HepG2 (cell line): ENCODE measurements around the gene SRRM3. TPM values are rescaled to one million over a fixed set of nuclear protein-coding genes. Genes with fewer than 3 reads are reported as not detected.

ENCODE experiments used
- ELF1 ChIP-seq: sonication (generic); formaldehyde crosslinking; IDR thresholded peaks from 2 replicates; pipeline ENCODE4 v1.4.0; 2020; ENCODE audit warnings: missing genetic modification reagents
- ELF3 ChIP-seq: IDR thresholded peaks from 2 replicates; pipeline ENCODE4 v1.6.1; 2016; ENCODE audit warnings: missing genetic modification reagents, missing compliant biosample characterization
- IKZF4 ChIP-seq: sonication (generic); formaldehyde crosslinking; IDR thresholded peaks from 2 replicates; pipeline ENCODE4 v1.5.1; 2020; ENCODE audit warnings: borderline replicate concordance, mild to moderate bottlenecking, low read depth, missing genetic modification reagents; ENCODE audit errors: not compliant biosample characterization
- ISX ChIP-seq: sonication (generic); formaldehyde crosslinking; conservative IDR thresholded peaks from 2 replicates; pipeline ENCODE4 v1.5.0; 2020; ENCODE audit warnings: missing genetic modification reagents
- MAF1 ChIP-seq: sonication (generic); formaldehyde crosslinking; IDR thresholded peaks from 2 replicates; pipeline ENCODE4 v1.5.0; 2020; ENCODE audit warnings: missing genetic modification reagents, borderline replicate concordance
- MAFF ChIP-seq: IDR thresholded peaks from 2 replicates; pipeline ENCODE4 v1.6.1; 2011; ENCODE audit warnings: low read depth, low read length, improper control_type of control experiment
- MYC ChIP-seq: sonication (generic); formaldehyde crosslinking; IDR thresholded peaks from 2 replicates; pipeline ENCODE4 v1.9.0; 2021; ENCODE audit warnings: missing genetic modification reagents, borderline replicate concordance
- PCBP2 ChIP-seq: fragments of 200-400 bp; formaldehyde crosslinking; optimal IDR thresholded peaks from 2 replicates; pipeline ENCODE3; 2018; ENCODE audit warnings: low read length, low read depth; ENCODE audit not compliant: poor library complexity, severe bottlenecking
- SALL1 ChIP-seq: sonication (generic); formaldehyde crosslinking; IDR thresholded peaks from 2 replicates; pipeline ENCODE4 v1.8.0; 2022; ENCODE audit warnings: mild to moderate bottlenecking, missing genetic modification reagents
- ZFP36L2 ChIP-seq: sonication (generic); formaldehyde crosslinking; IDR thresholded peaks from 2 replicates; pipeline ENCODE4 v1.4.0; 2020; ENCODE audit warnings: missing genetic modification reagents
- ZNF230 ChIP-seq: sonication (generic); formaldehyde crosslinking; IDR thresholded peaks from 2 replicates; pipeline ENCODE4 v1.4.0; 2020; ENCODE audit warnings: mild to moderate bottlenecking, missing genetic modification reagents
- ZNF451 ChIP-seq: sonication (generic); formaldehyde crosslinking; IDR thresholded peaks from 2 replicates; pipeline ENCODE4 v1.5.0; 2020; ENCODE audit warnings: mild to moderate bottlenecking, missing genetic modification reagents
- ZNF773 ChIP-seq: sonication (generic); formaldehyde crosslinking; IDR thresholded peaks from 2 replicates; pipeline ENCODE4 v1.4.0; 2020; ENCODE audit warnings: missing genetic modification reagents, borderline replicate concordance
- ZSCAN12 ChIP-seq: sonication (generic); formaldehyde crosslinking; IDR thresholded peaks from 2 replicates; pipeline ENCODE4 v1.9.0; 2021; ENCODE audit warnings: mild to moderate bottlenecking, missing genetic modification reagents
- ZSCAN30 ChIP-seq: sonication (generic); formaldehyde crosslinking; IDR thresholded peaks from 2 replicates; pipeline ENCODE4 v1.5.0; 2020; ENCODE audit warnings: mild to moderate bottlenecking, missing genetic modification reagents
- polyA plus RNA-seq, 8 experiments: library from polyadenylated mRNA; depleted of rRNA in 3 of 8; stranded (reverse) in 7 of 8; unstranded in 1 of 8; fragments of >200 nt; fragmentation: Illumina TruSeq in 4 of 8; extraction: Trizol in 4 of 8; gene quantifications; 2 replicates each; pipeline versions ENCODE4 v1.2.1 to v1.2.3, GENCODE V29; 2011 to 2016; ENCODE audit warnings: low read depth in 4 of 8, missing spikeins in 1 of 8, mixed read lengths in 1 of 8; ENCODE audit not compliant: insufficient read depth in 1 of 8
- total RNA-seq, 5 experiments: library from RNA; depleted of rRNA; stranded (reverse); fragments of >200 nt; fragmentation: Illumina TruSeq; extraction: Trizol; gene quantifications; 2 replicates each; pipeline ENCODE4 v1.2.3, GENCODE V29; 2016; ENCODE audit warnings: low read depth in 1 of 5
- TF ChIP-seq, protein P1 (sequence below): sonication (generic); formaldehyde crosslinking; IDR thresholded peaks from 2 replicates; pipeline ENCODE4 v1.8.0; 2022; ENCODE audit warnings: low read depth, missing genetic modification reagents
- TF ChIP-seq, protein P2 (sequence below): sonication (generic); formaldehyde crosslinking; IDR thresholded peaks from 2 replicates; pipeline ENCODE4 v1.4.0; 2020; ENCODE audit warnings: missing genetic modification reagents
- TF ChIP-seq, protein P3 (sequence below): sonication (generic); formaldehyde crosslinking; IDR thresholded peaks from 2 replicates; pipeline ENCODE4 v1.5.0; 2020; ENCODE audit warnings: mild to moderate bottlenecking, missing genetic modification reagents, moderate library complexity
- TF ChIP-seq, protein P4 (sequence below): sonication (generic); formaldehyde crosslinking; IDR thresholded peaks from 2 replicates; pipeline ENCODE4 v1.4.0; 2020; ENCODE audit warnings: mild to moderate bottlenecking, missing genetic modification reagents
- TF ChIP-seq, protein P5 (sequence below): sonication (generic); formaldehyde crosslinking; IDR thresholded peaks from 2 replicates; pipeline ENCODE4 v1.4.0; 2020; ENCODE audit warnings: missing genetic modification reagents

SRRM3 gene
- total and polyA plus RNA-seq, 2 of the 13 experiments (the other 11 are each of a cell fraction or from before 2014, with no cell fraction given): 0.13 to 0.54 TPM

DNA sequence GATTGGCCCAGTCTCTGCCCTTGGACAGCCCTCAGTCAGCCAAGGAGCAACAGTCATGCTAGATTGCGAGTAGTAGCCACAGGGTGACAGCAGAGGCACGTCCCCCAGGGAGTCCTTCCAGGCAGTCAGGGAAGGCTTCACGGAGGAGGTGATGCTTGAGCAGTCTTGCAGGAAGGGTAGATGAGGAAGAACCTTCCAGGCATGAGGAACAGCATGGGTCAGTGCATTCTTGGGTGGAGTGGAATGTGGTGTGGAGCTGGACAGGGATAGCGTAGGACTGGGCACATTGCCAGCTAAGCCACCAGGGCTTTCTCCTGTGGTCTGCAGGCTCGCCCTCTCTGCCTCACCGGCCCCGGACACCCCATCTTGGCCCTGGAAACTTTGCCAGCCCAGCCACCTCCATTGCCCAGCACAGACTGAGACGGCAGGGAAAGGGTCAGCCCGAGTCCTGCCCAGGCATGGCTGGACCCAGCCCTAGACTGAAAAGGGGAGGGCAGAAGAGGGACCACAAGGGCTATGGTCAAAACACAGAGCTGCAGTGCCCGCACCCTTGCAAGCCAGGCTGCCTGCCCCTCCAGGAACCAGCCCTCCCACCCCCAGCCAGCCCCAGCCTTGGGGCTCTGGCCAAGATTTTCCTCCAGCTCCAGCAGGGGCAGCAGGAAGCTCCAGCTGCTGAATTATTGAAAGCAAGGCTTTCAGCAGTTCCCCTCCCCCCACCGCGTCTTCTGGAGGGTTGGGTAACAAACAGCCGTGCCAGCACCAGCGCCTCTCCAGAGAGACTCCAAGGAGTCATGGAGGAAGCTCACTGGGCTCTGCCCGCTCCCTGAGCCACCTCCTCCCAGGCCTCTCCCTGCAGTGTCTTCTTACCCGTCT lies 18.7 kb downstream of the SRRM3 start (continued):
- TF ChIP-seq, protein P1, sequence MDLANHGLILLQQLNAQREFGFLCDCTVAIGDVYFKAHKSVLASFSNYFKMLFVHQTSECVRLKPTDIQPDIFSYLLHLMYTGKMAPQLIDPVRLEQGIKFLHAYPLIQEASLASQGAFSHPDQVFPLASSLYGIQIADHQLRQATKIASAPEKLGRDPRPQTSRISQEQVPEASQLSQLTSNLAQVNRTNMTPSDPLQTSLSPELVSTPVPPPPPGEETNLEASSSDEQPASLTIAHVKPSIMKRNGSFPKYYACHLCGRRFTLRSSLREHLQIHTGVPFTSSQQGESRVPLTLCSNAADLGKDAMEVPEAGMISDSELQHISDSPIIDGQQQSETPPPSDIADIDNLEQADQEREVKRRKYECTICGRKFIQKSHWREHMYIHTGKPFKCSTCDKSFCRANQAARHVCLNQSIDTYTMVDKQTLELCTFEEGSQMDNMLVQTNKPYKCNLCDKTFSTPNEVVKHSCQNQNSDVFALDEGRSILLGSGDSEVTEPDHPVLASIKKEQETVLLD (CRISPR knock-in tag): no peak
- no peak for TF ChIP-seq ISX (CRISPR knock-in tag)
- TF ChIP-seq ZNF451 (CRISPR knock-in tag): no peak
- TF ChIP-seq, protein P2, sequence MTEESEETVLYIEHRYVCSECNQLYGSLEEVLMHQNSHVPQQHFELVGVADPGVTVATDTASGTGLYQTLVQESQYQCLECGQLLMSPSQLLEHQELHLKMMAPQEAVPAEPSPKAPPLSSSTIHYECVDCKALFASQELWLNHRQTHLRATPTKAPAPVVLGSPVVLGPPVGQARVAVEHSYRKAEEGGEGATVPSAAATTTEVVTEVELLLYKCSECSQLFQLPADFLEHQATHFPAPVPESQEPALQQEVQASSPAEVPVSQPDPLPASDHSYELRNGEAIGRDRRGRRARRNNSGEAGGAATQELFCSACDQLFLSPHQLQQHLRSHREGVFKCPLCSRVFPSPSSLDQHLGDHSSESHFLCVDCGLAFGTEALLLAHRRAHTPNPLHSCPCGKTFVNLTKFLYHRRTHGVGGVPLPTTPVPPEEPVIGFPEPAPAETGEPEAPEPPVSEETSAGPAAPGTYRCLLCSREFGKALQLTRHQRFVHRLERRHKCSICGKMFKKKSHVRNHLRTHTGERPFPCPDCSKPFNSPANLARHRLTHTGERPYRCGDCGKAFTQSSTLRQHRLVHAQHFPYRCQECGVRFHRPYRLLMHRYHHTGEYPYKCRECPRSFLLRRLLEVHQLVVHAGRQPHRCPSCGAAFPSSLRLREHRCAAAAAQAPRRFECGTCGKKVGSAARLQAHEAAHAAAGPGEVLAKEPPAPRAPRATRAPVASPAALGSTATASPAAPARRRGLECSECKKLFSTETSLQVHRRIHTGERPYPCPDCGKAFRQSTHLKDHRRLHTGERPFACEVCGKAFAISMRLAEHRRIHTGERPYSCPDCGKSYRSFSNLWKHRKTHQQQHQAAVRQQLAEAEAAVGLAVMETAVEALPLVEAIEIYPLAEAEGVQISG: peak; percentile 48; the same call in 1 of the 2 replicates
- TF ChIP-seq PCBP2: no peak
- peak; percentile 28; the same call in 1 of the 2 replicates for TF ChIP-seq SALL1 (CRISPR knock-in tag)
- TF ChIP-seq, protein P3, sequence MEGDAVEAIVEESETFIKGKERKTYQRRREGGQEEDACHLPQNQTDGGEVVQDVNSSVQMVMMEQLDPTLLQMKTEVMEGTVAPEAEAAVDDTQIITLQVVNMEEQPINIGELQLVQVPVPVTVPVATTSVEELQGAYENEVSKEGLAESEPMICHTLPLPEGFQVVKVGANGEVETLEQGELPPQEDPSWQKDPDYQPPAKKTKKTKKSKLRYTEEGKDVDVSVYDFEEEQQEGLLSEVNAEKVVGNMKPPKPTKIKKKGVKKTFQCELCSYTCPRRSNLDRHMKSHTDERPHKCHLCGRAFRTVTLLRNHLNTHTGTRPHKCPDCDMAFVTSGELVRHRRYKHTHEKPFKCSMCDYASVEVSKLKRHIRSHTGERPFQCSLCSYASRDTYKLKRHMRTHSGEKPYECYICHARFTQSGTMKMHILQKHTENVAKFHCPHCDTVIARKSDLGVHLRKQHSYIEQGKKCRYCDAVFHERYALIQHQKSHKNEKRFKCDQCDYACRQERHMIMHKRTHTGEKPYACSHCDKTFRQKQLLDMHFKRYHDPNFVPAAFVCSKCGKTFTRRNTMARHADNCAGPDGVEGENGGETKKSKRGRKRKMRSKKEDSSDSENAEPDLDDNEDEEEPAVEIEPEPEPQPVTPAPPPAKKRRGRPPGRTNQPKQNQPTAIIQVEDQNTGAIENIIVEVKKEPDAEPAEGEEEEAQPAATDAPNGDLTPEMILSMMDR: peak; percentile 95
- no peak for TF ChIP-seq ZSCAN30 (CRISPR knock-in tag)
- no peak for TF ChIP-seq ZNF230
- TF ChIP-seq ZSCAN12 (CRISPR knock-in tag): no peak
- TF ChIP-seq ELF1: no peak
- TF ChIP-seq, protein P4, sequence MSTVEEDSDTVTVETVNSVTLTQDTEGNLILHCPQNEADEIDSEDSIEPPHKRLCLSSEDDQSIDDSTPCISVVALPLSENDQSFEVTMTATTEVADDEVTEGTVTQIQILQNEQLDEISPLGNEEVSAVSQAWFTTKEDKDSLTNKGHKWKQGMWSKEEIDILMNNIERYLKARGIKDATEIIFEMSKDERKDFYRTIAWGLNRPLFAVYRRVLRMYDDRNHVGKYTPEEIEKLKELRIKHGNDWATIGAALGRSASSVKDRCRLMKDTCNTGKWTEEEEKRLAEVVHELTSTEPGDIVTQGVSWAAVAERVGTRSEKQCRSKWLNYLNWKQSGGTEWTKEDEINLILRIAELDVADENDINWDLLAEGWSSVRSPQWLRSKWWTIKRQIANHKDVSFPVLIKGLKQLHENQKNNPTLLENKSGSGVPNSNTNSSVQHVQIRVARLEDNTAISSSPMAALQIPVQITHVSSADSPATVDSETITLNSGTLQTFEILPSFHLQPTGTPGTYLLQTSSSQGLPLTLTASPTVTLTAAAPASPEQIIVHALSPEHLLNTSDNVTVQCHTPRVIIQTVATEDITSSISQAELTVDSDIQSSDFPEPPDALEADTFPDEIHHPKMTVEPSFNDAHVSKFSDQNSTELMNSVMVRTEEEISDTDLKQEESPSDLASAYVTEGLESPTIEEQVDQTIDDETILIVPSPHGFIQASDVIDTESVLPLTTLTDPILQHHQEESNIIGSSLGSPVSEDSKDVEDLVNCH (CRISPR knock-in tag): no peak
- TF ChIP-seq ELF3 (CRISPR knock-in tag): peak; percentile 36; the same call in 1 of the 2 replicates
- TF ChIP-seq ZFP36L2 (CRISPR knock-in tag): no peak
- TF ChIP-seq IKZF4 (CRISPR knock-in tag): no peak
- TF ChIP-seq MAF1: no peak
- TF ChIP-seq, protein P5, sequence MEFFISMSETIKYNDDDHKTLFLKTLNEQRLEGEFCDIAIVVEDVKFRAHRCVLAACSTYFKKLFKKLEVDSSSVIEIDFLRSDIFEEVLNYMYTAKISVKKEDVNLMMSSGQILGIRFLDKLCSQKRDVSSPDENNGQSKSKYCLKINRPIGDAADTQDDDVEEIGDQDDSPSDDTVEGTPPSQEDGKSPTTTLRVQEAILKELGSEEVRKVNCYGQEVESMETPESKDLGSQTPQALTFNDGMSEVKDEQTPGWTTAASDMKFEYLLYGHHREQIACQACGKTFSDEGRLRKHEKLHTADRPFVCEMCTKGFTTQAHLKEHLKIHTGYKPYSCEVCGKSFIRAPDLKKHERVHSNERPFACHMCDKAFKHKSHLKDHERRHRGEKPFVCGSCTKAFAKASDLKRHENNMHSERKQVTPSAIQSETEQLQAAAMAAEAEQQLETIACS (CRISPR knock-in tag): no peak
- no peak for TF ChIP-seq ZNF773 (CRISPR knock-in tag)
- peak; percentile 31; the same call in 1 of the 2 replicates for TF ChIP-seq MYC (CRISPR knock-in tag)
- no peak for TF ChIP-seq MAFF
